GM23248 (cell line): Measurements from ENCODE around the gene ATP8A2. TPM values are rescaled to one million over a fixed set of nuclear protein-coding genes. Genes with fewer than 3 reads are reported as not detected.
"Not testable (repeated sequence)": the region's sequence is repeated elsewhere in the genome, so short reads cannot be mapped to it uniquely, and the experiment has no call there.

Source experiments
- DNase-seq: peaks from one replicate; pipeline ENCODE4 v3.0.0-alpha.2; 2015
- H2AFZ ChIP-seq: fragments of 200-600 bp; sonication (generic); 2 replicates; pipeline ENCODE4 v1.6.1; 2016; ENCODE audit warnings: antibody characterized with exemption
- H3F3A ChIP-seq: fragments of 200-600 bp; sonication (generic); 2 replicates; pipeline ENCODE4 v1.6.1; 2016; ENCODE audit warnings: mild to moderate bottlenecking, antibody characterized with exemption, mixed run types; ENCODE audit not compliant: insufficient read depth
- H3K27ac ChIP-seq: fragments of 200-600 bp; sonication (generic); 2 replicates; pipeline ENCODE4 v1.5.1; 2016; ENCODE audit warnings: mild to moderate bottlenecking
- H3K27me3 ChIP-seq: fragments of 200-600 bp; sonication (generic); replicated peaks from 2 replicates; pipeline ENCODE4 v1.6.1; 2016; ENCODE audit warnings: mild to moderate bottlenecking; ENCODE audit not compliant: insufficient read depth
- H3K36me3 ChIP-seq: fragments of 200-600 bp; sonication (generic); 2 replicates; pipeline ENCODE4 v1.6.1; 2016; ENCODE audit warnings: low read depth, mild to moderate bottlenecking
- H3K4me1 ChIP-seq: fragments of 200-600 bp; sonication (generic); 2 replicates; pipeline ENCODE4 v1.6.1; 2016; ENCODE audit warnings: mild to moderate bottlenecking; ENCODE audit not compliant: insufficient read depth
- H3K4me2 ChIP-seq: fragments of 200-600 bp; sonication (generic); one replicate; pipeline ENCODE4 v1.6.1; 2016; ENCODE audit warnings: mild to moderate bottlenecking; ENCODE audit not compliant: unreplicated experiment
- H3K4me3 ChIP-seq: fragments of 200-600 bp; sonication (generic); 2 replicates; pipeline ENCODE4 v1.5.1; 2016; ENCODE audit warnings: mild to moderate bottlenecking
- H3K79me2 ChIP-seq: fragments of 200-600 bp; sonication (generic); 2 replicates; pipeline ENCODE4 v1.6.1; 2016; ENCODE audit warnings: mild to moderate bottlenecking; ENCODE audit not compliant: insufficient read depth
- H3K9ac ChIP-seq: fragments of 200-600 bp; sonication (generic); 2 replicates; pipeline ENCODE4 v1.6.1; 2016; ENCODE audit warnings: mild to moderate bottlenecking
- H3K9me2 ChIP-seq: fragments of 200-600 bp; sonication (generic); 2 replicates; pipeline ENCODE4 v1.6.1; 2016; ENCODE audit warnings: mixed run types, mild to moderate bottlenecking, moderate library complexity; ENCODE audit not compliant: insufficient read depth
- H3K9me3 ChIP-seq: fragments of 200-600 bp; sonication (generic); one replicate; pipeline ENCODE4 v1.6.1; 2017; ENCODE audit warnings: low read depth
- H4K20me1 ChIP-seq: fragments of 200-600 bp; sonication (generic); 2 replicates; pipeline ENCODE4 v1.6.0; 2016; ENCODE audit not compliant: insufficient read depth
- EZH2 ChIP-seq: fragments of 200-600 bp; sonication (generic); IDR thresholded peaks from 2 replicates; pipeline ENCODE4 v1.6.1; 2018; ENCODE audit warnings: antibody characterized with exemption, mild to moderate bottlenecking; ENCODE audit not compliant: insufficient read depth, poor library complexity, severe bottlenecking
- EZH2phosphoT487 ChIP-seq: fragments of 200-600 bp; sonication (generic); IDR thresholded peaks from 2 replicates; pipeline ENCODE4 v1.6.1; 2018; ENCODE audit warnings: antibody characterized with exemption, moderate library complexity, mild to moderate bottlenecking, low read depth; ENCODE audit not compliant: insufficient read depth
- WGBS, 2 experiments: methylation state at CpG; one replicate each; pipeline ENCODE4 v1.1.6; 2015 to 2017; ENCODE audit warnings: low lambda C conversion rate in 2 of 2, low coverage in 1 of 2; ENCODE audit errors: missing lambda C conversion rate in 2 of 2; 5-methylcytosine and 5-hydroxymethylcytosine counted together
- in situ Hi-C: fragments of 300-500 bp; cut with MboI; formaldehyde crosslinking; loops from 2 replicates; pipeline ENCODE4 v1.15.0; 2020
- polyA plus RNA-seq: library from polyadenylated mRNA; unstranded; fragments of >200 nt; fragmentation: Nextera tagmentation; extraction: Ambion mirVana; gene quantifications from 2 replicates; pipeline ENCODE4 v1.2.1, GENCODE V29; 2016
- total RNA-seq: library from RNA; depleted of rRNA; stranded (reverse); fragments of >200 nt; shearing (Covaris generic); gene quantifications from 2 replicates; pipeline ENCODE4 v1.2.3, GENCODE V29; 2014

Gene ATP8A2
- total and polyA plus RNA-seq, 2 experiments from 2014 or later = under 0.01 to 0.05 TPM

- no peak overlapping the region for H3K4me3 ChIP-seq
- TF ChIP-seq EZH2phosphoT487 (no peak), EZH2 (no peak)
- DNase-seq = no peak
- in situ Hi-C loops = no loop called here
- H3K4me1 ChIP-seq = no peaks in the 10 kb centered on the region
- no peaks in the 10 kb centered on the region for H3K9me3 ChIP-seq
- no peaks in the 10 kb centered on the region for H3K36me3 ChIP-seq
- no peak overlapping the region for H2AFZ ChIP-seq
- no peak overlapping the region for H3K4me2 ChIP-seq
- H3K79me2 ChIP-seq = no peaks in the 10 kb centered on the region
- H3K9ac ChIP-seq = no peak overlapping the region
- H3K9me2 ChIP-seq = no peaks in the 10 kb centered on the region
- no peak overlapping the region for H3K27ac ChIP-seq
- H4K20me1 ChIP-seq = no peaks in the 10 kb centered on the region
- H3F3A ChIP-seq = no peaks in the 10 kb centered on the region
- H3K27me3 ChIP-seq = no peaks in the 10 kb centered on the region
- WGBS, 2 experiments = 44 to 52% methylated on average over 13 of the region's 13 CpGs
Observed at GRCh38 chr13:25768838-25769237, 397.1 kb downstream of the ATP8A2 start.

- Histone ChIP-seq H3K4me1 (no peaks in the 10 kb centered on the region), H3K9me2 (no peaks in the 10 kb centered on the region), H3K9me3 (no peaks in the 10 kb centered on the region), H3K9ac (no peak overlapping the region), H3K4me2 (no peak overlapping the region), H4K20me1 (no peaks in the 10 kb centered on the region), H3F3A (no peaks in the 10 kb centered on the region), H3K27ac (no peak overlapping the region), H3K4me3 (no peak overlapping the region), H3K27me3 (no peaks in the 10 kb centered on the region), H3K36me3 (no peaks in the 10 kb centered on the region), H2AFZ (no peak overlapping the region), H3K79me2 (no peaks in the 10 kb centered on the region)
- in situ Hi-C loops = no loop called here
- DNase-seq = no peak
- TF ChIP-seq EZH2 (no peak), EZH2phosphoT487 (no peak)
- 53 to 59% methylated on average over 7 of the region's 7 CpGs for WGBS, 2 experiments
Observed at GRCh38 chr13:25770601-25771000, 398.8 kb downstream of the ATP8A2 start.

- in situ Hi-C loops = no loop called here
- TF ChIP-seq EZH2phosphoT487 = no peak
- no peak for TF ChIP-seq EZH2
- H4K20me1 ChIP-seq = no peaks in the 10 kb centered on the region
- H3K36me3 ChIP-seq = no peaks in the 10 kb centered on the region
- no peaks in the 10 kb centered on the region for H3K9me3 ChIP-seq
- no peaks in the 10 kb centered on the region for H3K9me2 ChIP-seq
- no peak for DNase-seq
- H3K79me2 ChIP-seq = no peaks in the 10 kb centered on the region
- no peak overlapping the region for H3K9ac ChIP-seq
- no peaks in the 10 kb centered on the region for H3K27me3 ChIP-seq
- no peak overlapping the region for H3K27ac ChIP-seq
- no peaks in the 10 kb centered on the region for H3K4me1 ChIP-seq
- H3K4me2 ChIP-seq = no peak overlapping the region
- H3K4me3 ChIP-seq = no peak overlapping the region
- WGBS, 2 experiments = 37 to 42% methylated on average over 5 of the region's 5 CpGs
- H3F3A ChIP-seq = no peaks in the 10 kb centered on the region
- H2AFZ ChIP-seq = no peak overlapping the region
Observed at GRCh38 chr13:25771202-25771601, 399.4 kb downstream of the ATP8A2 start.

GRCh38 chr13:25771641-25772478 lies 400.1 kb downstream of the ATP8A2 start:
- H2AFZ ChIP-seq = no peak overlapping the region

GRCh38 chr13:25772534-25772933 lies 400.8 kb downstream of the ATP8A2 start:
- WGBS, 2 experiments = 70 to 77% methylated on average over 8 of the region's 8 CpGs
- H3K9ac ChIP-seq, H3K36me3 ChIP-seq, H3F3A ChIP-seq, H3K4me3 ChIP-seq, H3K9me3 ChIP-seq, H3K27me3 ChIP-seq, in situ Hi-C loops, H3K4me1 ChIP-seq, H3K9me2 ChIP-seq, H4K20me1 ChIP-seq, H2AFZ ChIP-seq, H3K4me2 ChIP-seq, H3K79me2 ChIP-seq, H3K27ac ChIP-seq, DNase-seq: not testable (repeated sequence)

More at GRCh38 chr13:25771641-25772478, 400.1 kb downstream of the ATP8A2 start:
- Histone ChIP-seq H3K9me2 (no peaks in the 10 kb centered on the region), H3F3A (no peaks in the 10 kb centered on the region), H4K20me1 (no peaks in the 10 kb centered on the region), H3K4me2 (no peak overlapping the region), H3K79me2 (no peaks in the 10 kb centered on the region), H3K36me3 (no peaks in the 10 kb centered on the region), H3K4me1 (no peaks in the 10 kb centered on the region), H3K27me3 (no peaks in the 10 kb centered on the region), H3K27ac (no peak overlapping the region), H3K9me3 (no peaks in the 10 kb centered on the region), H3K9ac (no peak overlapping the region), H3K4me3 (no peak overlapping the region)
- WGBS, 2 experiments = 37 to 38% methylated on average over 13 of the region's 13 CpGs
- in situ Hi-C loops = no loop called here
- no peak for DNase-seq
- TF ChIP-seq EZH2 = no peak
- TF ChIP-seq EZH2phosphoT487 = no peak

- H3K79me2 ChIP-seq, H3K27me3 ChIP-seq, in situ Hi-C loops, H4K20me1 ChIP-seq, H3K9me3 ChIP-seq, H3F3A ChIP-seq, H3K27ac ChIP-seq, H3K4me2 ChIP-seq, H3K4me3 ChIP-seq, H3K9ac ChIP-seq, DNase-seq, H2AFZ ChIP-seq, H3K9me2 ChIP-seq, H3K36me3 ChIP-seq, H3K4me1 ChIP-seq: not testable (repeated sequence)
- 11 to 27% methylated on average over 1 of the region's 1 CpG for WGBS, 2 experiments
Observed at GRCh38 chr13:25774056-25774455, 402.3 kb downstream of the ATP8A2 start.
